Right ventricle myocardium superior (tissue), 1 donor: ENCODE results near the gene TAB2. TPM values are rescaled to one million over a fixed set of nuclear protein-coding genes. Genes with fewer than 3 reads are reported as not detected.
"Not testable (repeated sequence)": the region's sequence is repeated elsewhere in the genome, so short reads cannot be mapped to it uniquely, and the experiment has no call there.

ENCODE experiments used
- ATAC-seq: fragments of 200-7000 bp; cut with Tn5 transposase; one replicate; pipeline ENCODE4 v1.9.1; 2020; ENCODE audit warnings: mild to moderate bottlenecking; ENCODE audit not compliant: poor library complexity
- DNase-seq: peaks from one replicate; pipeline ENCODE4 v3.0.0-alpha.2; 2020
- intact Hi-C: fragments of 100-400 bp; cut with DNase I; formaldehyde crosslinking; loops from one replicate; pipeline ENCODE4 v1.11.2; 2022
- total RNA-seq: library from RNA; stranded (reverse); fragmentation: NEBNext Ultra II Directional; extraction: Animal tissue kit (Norgen Biotek cat#: 25700); gene quantifications from one replicate; pipeline ENCODE4 v1.2.1, GENCODE V29; 2021
- donor health status: DM: no; HTN: yes; CAD: no; lungs with severe emphysema.

TAB2 gene
- total RNA-seq, 1 donor from 2014 or later, result 58.0 TPM

DNA sequence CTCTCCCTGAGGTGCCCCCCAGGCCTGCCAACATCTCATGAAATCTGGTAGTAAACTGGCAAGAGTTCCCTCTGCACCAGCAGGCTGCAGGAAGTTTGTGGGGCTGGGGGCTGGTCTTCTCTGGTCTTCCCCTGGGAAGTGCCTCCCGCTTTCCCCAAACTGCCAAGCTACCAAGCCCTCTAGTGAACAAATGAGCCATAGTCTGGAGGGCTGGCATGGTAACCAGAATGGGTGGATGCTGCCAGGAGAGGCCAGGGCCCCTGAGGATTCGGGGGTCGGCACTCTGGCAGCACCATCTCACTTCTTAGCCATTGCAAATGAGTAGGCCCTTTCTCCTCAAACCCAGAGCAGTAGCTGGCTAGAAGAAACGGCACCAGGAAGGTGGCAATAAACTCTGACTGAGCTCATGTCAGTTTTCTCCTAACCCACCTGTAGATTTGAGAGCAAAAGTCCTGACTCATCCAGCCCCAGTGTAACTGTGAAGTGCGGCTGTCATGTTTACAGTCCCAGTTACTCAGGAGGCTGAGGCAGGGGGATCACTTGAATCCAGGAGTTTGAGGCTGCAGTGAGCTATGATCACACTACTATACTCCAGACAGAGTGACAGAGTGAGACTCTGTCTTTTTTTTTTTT lies 131.4 kb downstream of the TAB2 start:
- intact Hi-C loops, result no loop called here
- DNase-seq (no peak), ATAC-seq (no peak)

DNA sequence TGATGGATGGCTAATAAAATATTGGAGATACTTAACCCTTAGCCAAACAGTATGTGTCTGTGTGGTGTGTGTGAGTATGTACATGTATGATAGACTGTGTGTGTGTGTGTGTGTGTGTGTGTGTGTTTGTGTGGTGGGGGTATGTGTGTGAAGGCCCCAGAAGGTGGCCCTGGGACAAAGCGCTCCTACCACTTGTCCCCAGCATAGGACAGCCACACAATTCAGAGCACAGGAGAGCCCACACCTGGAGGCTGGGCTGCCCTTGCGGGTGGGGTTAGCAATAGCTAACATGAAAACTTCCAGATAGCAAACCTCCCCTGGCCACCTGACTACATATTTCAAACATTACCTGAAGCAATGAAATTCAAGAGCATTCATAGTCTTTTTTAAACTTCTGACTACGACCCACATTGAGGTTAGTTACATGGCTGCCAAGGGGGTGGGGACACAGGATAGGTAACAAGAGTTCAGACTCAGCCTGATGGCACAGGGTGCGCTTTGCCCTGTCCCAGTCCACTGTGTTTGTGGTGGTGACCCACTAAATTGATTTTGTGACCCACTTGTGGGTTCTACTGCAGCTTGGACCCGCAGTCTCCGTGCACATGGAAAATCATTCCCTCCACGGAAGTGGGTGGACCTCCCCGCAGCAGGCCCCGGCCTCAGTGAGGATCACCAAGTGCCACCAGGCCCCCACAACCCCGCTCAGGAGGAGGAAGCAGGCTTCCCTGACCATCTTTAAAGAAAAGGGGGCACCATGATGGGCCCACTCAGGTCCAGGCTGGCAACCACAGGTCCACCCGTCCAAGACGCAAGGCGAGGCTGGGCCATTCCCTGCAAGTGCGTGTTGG lies 132.5 kb downstream of the TAB2 start:
- ATAC-seq (no peak), DNase-seq (no peak)
- intact Hi-C loops, result loop anchor here (10.0 kb wide), 1 partner anchor 65 kb away; no protein-coding TSS in a partner anchor

DNA sequence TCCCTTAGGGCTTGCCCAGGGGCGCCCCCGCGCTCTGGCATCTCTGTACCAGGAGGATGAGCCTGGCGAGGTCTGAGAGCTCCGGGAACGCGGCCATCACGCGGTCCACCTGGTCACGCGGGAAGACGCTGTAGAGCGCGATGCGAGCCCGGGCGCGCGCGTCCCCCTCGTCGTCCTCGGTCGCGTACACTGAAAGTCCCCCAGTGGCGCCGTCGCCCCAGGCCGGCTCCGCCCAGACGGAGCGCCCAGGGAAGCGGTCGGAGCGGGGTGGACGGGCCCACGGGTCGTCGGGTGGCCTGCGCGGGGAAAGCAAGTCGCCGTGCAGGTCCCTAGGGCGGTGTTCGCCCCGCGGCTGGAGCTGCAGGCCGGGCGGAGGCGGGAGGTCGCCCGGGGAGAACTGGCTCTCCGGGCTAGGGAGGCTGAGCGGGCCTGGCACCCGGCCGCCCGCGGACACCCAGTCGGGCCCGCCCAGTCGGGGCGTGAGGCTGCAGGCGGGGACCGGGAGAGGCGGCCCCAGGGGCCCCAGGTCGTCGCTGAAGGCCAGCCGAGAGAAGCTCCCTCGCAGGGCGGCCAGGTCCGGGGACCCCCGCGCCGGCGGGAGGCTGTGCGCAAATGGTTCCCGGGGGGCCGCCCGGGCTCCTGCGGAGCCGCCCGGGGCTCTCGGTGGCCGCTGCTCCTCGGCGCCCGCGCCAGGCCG lies 133.3 kb downstream of the TAB2 start:
- intact Hi-C loops, result loop anchor here (10.0 kb wide), 1 partner anchor 64 kb away; no protein-coding TSS in a partner anchor
- peak; percentile 20 for ATAC-seq
- peak; percentile 70 for DNase-seq

DNA sequence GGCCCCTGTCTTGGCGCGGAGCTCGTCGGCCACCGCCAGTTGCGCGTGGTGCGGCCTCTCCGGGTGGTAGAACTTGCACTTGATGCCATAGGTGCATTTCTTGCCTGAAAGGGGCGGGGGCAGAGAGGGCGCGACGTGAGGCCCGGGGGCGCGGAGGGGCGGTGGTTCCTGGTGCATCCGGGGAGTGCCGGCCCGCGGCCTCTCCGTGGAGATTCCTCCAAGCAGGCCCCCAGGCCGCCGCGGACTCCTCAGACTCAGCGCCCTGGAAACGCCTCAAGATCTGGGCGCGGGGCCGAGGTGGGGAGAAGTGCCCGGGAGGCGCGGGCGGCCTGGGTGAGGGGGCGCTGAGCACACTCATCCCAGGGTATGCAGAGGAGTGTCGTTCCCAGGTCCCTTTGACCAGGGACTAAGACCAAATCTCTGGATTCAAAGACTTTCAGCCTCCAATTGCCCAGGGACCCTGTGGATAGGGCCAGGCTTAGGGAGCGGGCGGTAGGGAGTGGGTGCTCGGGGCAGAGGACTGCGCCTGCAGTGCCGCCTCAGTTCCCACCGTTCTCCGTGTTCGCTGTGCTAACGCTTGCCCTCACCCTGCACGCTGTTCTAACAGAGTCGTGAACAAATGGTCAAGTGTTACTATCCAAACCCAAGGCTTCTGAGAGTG lies 134.0 kb downstream of the TAB2 start:
- ATAC-seq (no peak), DNase-seq (peak; percentile 65)
- intact Hi-C loops, result loop anchor here (10.0 kb wide), 1 partner anchor 63 kb away; no protein-coding TSS in a partner anchor

DNA sequence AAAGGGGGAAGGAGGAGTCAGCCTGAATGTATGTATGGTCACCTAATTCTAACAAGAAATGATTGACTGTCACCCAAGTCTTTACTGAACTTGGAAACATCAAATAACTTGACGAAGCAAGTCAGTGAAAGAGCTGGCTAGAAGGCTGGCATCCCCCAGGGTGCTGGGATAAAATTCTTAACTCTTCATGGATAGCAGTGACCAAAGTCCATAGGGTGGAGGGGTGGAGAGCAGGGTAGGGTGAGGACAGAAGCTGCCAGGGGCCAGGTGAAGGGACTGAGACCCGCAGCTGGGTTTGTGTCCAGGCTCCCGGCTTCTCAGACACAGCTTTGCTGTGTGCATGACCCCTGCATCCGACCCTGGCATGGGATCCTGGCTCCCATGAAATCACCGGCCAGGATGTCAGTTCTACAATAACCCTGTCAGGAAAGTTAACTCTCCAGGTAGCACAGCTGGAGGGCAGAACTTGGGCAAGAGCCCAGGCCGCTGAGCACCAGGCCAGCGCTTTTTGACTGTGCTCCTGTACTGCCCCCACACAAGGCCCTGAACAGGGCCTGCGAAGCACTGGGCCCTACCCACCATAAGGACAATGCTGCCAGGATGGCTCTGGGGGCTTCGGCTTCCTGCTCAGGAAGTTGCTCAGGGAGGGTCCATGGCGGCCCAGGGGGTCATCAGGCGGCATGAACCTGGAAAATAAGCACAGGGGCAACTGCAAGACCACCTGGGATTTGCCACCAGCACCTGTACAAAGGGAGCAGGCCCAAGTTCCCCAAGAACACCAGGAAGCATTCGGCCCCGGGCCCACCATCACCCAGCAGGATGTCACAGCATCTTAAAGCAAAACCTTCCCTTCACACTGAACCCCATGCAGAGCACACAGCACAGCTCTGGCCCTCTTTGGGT lies 134.8 kb downstream of the TAB2 start:
- intact Hi-C loops, result loop anchor here (10.0 kb wide), 1 partner anchor 63 kb away; no protein-coding TSS in a partner anchor
- DNase-seq (no peak), ATAC-seq (no peak)

DNA sequence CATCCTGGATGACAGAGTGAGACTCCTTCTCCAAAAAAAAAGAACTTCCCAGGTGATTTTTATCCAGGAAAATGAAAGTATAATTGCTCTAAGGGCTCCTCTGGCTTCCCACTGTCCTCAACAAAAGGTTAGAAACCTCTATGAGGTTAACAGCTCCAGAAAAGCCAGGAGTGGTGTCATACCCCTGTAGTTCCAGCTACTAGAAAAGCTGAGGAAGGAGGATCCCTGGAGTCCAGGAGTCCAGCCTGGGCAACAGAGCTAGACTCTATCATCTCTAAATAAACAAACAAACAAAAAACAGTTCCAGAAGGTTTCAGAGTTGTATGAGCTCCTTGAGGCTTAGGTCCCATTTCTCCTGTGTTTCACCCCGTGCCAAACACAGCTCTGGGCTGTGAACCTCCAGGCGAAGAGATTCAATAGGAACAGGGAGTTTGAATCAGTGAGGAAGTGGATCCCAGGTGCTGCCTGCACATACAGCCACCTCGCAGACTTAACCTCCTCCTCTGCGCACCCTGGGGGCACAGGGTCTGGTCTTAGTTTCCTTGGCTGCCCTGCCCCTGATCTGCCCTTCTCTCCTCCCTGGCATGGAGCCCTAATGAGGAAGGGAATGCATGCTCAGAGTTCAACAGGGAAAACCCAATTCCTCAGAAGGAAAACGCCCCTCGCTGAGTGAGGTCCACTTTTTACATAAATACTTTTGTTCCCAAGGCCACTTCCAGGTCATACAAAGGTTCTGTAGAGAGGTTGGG lies 136.3 kb downstream of the TAB2 start:
- intact Hi-C loops, result loop anchor here (10.0 kb wide), 1 partner anchor 61 kb away; no protein-coding TSS in a partner anchor
- ATAC-seq (no peak), DNase-seq (no peak)

DNA sequence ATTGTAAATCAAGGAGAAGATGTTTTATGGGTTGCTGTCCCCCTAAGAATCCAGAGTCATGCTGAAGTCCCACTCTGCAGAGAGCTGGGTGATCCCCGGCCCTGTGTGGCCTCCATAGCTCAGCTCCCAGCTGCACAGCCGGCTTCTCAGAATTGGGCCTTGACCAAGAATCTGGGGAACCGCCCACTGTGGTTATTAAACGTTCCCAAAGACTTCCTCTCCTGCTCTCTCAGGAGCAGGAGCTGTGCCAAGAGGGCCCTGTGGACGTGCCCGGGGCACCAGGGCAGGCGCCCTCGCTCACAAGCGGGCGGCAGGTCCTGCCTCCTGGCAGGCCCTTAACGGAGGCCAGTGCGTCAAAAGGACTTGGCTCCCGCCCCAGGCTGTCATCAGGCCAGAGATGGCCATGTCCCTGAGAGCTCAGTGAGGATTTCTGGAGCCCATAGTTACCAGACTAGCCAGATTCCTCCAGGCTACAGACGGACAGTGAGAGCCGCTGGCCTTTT lies 136.9 kb downstream of the TAB2 start:
- ATAC-seq, result peak; percentile 91
- DNase-seq, result peak; percentile 99
- intact Hi-C loops, result loop anchor here (10.0 kb wide), 1 partner anchor 60 kb away; no protein-coding TSS in a partner anchor

DNA sequence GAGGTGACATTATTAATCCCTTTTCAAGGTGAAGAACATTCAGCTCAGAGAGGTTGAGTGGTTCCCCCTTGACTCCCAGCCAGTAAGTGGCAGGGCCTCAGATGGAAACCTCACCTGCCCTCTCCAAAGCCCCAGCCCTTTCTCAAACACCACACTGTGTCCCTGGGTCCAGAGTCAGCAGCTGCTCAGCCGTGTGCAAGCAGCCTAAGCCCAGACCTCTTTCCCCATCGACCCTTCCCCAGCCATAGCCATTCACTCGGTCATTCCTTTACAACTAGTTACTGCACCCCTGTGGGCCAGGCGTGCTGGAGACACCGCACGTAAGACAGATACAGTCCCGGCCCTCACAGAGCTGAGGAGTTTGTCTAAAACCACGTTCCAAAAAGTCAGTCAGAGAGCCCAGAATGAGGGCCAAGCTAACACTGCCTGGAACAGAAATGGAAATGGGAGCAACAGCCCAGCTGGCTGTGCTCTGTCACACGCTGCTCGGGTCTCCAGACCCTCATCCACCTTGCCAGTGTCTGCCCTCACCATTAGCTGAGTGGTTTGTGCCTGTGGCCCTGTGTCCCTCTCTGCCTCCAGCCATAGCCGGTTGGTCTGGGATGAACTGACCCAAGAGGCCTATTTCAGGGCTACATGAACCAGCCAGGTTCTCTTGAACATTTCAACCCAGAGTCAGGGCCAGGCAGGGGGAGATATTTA lies 137.7 kb downstream of the TAB2 start:
- peak; percentile 14 for ATAC-seq
- intact Hi-C loops, result loop anchor here (10.0 kb wide), 1 partner anchor 60 kb away; no protein-coding TSS in a partner anchor

DNA sequence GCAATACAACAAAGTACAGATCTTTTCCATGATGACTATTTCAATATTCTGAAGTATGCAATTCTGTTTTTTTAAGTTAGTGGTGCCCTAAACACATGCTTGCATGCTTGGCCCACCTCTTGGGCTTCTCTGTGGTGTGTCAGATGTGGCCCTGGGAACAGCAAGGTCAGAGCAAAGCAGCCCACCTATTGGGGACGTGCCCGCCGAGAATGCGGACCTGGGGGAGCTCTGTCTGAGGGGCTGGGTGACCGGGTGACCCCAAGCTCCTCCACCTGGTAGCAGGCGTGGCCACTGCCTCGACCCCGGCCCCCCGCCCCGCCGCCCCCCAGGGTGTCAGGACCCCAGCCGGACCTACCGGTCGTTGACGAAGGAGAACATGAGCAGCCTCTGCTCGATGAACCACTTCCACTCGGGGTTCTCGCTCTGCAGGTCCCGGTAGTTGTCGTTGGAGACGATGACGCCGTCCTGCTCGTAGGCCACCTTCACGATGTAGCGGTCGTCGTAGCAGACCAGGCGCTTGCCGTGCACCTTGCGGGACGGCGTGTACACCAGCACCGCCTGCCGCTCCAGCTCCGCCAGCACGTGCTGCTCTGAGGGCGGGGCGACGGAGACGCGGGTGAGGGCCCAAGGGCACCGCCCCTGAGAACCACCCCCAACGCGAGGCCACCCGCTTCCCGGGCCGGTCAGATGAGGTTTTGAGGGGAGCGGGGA lies 139.0 kb downstream of the TAB2 start:
- no peak for ATAC-seq
- intact Hi-C loops, result loop anchor here (10.0 kb wide), 1 partner anchor 58 kb away; no protein-coding TSS in a partner anchor
- no peak for DNase-seq

More for the DNA sequence above, 137.7 kb downstream of the TAB2 start:
- no peak for DNase-seq

DNA sequence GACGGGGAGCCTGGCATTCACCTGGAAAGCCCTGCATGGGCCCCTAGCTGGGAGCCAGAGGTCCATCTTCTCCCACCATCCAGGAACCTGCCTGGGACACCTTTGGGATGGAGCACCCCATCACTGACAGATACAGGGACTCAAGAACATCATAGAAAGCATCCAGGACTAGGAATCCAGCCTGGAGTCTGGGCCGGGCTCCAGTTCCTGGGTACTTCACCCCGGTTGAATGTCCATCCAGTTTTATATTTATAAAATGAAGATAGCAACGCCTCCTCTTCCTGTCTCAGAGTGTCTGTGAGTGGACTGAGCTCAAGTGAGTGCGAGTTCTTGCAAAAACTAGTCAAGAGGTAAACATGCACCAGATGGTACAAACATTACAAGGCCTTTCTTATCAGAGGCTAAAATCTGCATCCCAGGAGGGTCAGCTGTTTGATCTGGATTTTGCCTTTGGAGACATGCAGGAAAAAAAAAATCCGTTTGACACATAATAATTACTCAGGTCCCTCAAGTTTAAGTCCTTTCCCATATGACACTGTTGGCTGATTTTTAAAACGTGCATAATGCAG lies 139.9 kb downstream of the TAB2 start:
- intact Hi-C loops, result loop anchor here (10.0 kb wide), 1 partner anchor 57 kb away; no protein-coding TSS in a partner anchor
- ATAC-seq, result peak; percentile 15
- DNase-seq, result no peak

DNA sequence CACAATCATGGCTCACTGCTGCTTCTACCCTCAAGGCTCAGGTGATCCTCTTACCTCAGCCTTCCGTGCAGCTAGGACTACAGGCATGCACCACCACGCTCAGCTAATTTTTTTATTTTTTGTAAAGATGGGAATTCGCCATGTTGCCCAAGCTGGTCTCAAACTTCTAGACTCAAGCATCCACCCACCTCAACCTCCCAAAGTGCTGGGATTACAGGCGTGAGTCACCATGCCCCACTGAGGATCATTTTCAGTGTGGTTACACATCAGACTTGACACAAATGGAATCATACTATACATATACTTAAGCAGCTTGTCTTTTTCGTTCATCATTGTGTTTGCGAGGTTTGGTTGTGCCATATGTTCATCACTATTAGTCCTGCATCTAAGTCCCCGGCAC lies 140.7 kb downstream of the TAB2 start:
- intact Hi-C loops, result loop anchor here (10.0 kb wide), 1 partner anchor 57 kb away; no protein-coding TSS in a partner anchor
- DNase-seq, result no peak
- no peak for ATAC-seq

DNA sequence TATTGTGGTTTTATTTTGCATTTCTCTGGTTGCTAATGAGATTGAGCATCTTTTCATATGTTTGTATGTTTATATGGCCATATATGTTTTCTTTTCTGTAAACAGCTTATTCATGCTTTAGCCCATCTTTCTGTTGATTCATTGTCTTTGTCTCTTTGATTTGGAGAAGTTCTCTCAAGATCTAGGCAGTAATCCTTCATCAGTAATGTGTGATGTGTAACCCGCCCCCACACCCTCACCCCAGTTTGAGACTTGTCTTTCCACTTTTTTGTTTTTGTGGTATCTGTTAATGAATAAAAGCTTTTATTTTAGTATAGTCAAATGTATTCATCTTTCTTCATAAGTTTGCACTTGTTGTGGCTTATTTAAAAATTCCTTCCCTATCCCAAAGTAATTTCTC lies 141.3 kb downstream of the TAB2 start:
- no peak for ATAC-seq
- no peak for DNase-seq
- intact Hi-C loops, result loop anchor here (10.0 kb wide), 1 partner anchor 56 kb away; no protein-coding TSS in a partner anchor

DNA sequence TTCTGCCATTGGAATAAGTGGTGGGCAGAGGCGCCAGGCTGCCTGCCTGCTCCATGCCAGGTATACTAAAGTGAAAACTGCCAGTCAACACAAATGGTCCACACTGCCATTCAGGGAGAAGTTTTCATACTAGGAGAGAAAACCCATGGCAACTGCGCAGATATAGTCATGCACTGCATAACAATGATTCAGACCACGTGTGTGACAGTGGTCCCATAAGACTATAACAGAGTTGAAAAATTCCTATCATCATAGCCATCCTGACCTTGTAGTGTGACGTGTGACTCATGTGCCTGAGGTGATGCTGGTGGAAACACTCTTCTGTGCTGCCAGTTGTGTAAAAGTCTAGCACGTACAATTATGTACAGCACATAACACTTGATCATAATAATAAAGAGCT lies 142.2 kb downstream of the TAB2 start:
- no peak for ATAC-seq
- no peak for DNase-seq
- intact Hi-C loops, result loop anchor here (10.0 kb wide), 1 partner anchor 55 kb away; no protein-coding TSS in a partner anchor

DNA sequence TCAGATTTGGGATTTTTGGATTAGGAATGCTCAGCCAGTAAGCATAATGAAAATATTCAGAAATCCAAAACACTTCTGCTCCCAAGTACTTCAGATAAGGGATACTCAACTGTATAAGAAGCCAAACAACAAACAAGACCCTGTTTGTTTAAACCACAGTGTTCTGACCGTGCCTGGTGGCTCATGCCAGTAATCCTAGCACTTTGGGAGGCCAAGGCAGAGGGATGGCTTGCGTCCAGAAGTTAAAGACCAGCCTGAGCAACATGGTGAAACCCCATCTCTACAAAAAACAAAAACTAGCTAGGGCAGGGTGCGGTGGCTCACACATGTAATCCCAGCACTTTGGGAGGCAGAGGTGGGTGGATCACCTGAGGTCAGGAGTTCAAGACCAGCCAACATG lies 142.7 kb downstream of the TAB2 start:
- DNase-seq, ATAC-seq, intact Hi-C loops: not testable (repeated sequence)
